ENCODE results near the gene FIS1. TPM values are rescaled to one million over a fixed set of nuclear protein-coding genes. Genes with fewer than 3 reads are reported as not detected.
"Not testable (repeated sequence)": the region's sequence is repeated elsewhere in the genome, so short reads cannot be mapped to it uniquely, and the experiment has no call there.

The FIS1 gene
- total RNA-seq, 1 donor from 2014 or later, result 219 TPM

DNA sequence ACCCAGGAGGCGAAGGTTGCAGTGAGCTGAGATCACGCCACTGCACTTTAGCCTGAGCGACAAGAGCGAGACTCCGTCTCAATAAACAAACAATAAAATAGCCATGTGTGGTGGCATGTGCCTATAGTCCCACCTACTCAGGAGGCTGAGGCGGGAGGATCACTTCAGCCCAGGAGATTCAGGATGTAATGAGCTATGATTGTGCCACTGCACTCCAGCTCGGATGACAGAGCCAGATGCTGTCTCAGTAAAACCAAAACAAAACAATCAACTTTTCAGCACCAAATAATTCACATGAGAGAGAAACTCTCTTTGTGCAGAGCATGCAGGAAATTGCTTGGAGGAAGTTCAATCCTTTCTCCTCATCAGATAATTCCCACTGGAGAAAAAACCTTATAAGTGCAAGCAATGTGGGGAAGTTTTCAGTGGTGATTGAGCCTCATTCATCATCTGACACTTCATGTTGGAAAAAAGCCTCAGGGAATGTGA lies 13.4 kb upstream of the FIS1 start:
- DNase-seq (ENCODE audit: low spot score), result no peak

DNA sequence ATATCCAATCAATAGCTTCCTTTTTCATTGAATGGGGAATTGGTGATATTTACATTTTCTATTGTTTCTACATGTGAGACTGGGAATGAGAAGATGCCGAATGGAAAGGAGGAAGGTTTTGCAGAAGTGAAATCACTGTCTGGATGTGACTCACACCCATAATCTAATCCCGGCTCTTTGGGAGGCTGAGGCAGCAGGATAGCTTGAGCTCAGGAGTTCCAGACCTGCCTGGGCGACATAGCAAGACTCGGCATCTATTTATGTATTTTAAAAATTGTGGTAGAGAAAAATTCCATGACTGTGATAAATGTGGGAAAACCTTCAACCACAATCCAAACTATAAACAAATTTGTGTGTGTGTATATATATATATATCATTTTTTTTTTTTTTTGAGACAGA lies 10.9 kb upstream of the FIS1 start:
- no peak for DNase-seq (ENCODE audit: low spot score)

GRCh38 chr7:101253199-101253598 lies 8.3 kb upstream of the FIS1 start:
- DNase-seq (ENCODE audit: low spot score), result not testable (repeated sequence)

- peak; percentile 99 for DNase-seq (ENCODE audit: low spot score)
These were observed 7.2 kb upstream of the FIS1 start for GRCh38 chr7:101251871-101252659.

GRCh38 chr7:101250324-101250723 lies 5.4 kb upstream of the FIS1 start:
- no peak for DNase-seq (ENCODE audit: low spot score)

- DNase-seq (ENCODE audit: low spot score), result no peak
These were observed 3.4 kb upstream of the FIS1 start for GRCh38 chr7:101248276-101248675.

- no peak for DNase-seq (ENCODE audit: low spot score)
These were observed 327 bp upstream of the FIS1 start for GRCh38 chr7:101245147-101245668.

DNA sequence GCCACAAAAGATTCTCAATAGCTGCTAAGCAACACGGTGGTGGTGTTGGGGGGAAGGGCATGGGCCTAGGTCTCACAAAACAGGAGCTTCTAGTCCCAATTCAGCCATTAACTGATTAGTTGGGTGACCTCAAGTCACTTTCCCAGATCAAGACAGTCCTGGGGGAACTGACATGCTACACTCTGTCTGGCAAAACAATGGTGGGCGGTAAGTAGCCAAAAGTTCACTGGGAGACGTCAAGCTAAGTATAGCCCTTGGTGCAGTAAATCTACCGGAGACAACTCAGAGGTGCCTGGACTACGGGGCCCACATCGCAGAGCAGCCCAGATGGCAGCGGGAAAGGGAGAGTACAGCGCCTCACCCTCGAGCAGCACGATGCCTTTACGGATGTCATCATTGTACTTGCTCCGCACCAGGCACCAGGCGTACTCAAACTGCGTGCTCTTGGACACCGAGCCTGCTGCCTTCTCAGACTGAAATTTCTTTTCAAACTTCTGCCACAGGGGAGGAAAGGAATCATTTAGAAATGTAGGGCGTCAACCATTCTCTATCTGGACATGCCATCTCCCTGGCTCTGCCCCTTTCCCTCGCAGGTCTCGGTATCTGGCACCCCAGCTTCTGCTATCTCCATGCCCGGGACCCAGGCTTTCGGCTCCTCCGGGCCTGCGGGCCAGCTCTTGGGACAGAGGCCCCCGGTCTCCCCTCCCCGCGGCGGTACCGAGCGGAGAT lies 1.1 kb downstream of the FIS1 start:
- peak; percentile 96 for DNase-seq (ENCODE audit: low spot score)

DNA sequence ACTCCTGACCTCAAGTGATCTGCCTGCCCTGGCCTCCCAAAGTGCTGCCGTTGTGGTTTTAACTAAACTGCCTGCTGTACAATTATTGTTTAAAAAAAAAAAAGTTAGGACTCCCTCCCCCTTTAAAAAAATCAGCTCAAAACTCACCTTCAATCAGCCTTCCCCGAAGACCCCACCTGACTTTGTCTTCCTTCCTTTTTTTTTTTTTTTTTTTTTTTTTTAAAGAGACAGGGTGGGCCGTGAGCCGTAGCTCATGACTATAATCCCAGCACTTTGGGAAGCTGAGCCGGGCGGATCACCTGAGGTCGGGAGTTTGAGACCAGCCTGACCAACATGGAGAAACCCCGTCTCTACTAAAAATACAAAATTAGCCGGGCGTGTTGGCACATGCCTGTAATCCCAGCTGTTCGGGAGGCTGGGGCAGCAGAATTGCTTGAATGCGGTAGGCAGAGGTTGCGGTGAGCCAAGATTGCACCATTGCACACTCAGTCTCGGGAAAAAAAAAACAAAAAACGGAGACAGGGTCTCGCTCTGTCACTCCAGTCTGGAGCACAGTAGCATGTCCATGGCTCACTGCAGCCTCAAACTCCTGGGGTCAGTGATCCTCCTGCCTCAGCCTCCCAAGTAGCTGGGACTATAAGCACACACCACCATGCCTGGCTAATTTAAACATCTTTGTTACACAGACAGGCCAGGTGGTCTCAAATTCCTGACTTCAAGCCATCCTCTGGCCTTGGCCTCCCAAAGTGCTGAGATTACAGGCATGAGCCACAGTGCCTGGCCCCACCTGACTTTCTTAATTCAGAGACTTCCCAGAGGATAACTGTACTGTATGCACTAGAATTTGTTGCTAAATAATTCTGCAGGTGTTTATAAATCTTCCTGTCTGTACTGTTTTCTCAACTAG lies 3.2 kb downstream of the FIS1 start:
- DNase-seq (ENCODE audit: low spot score), result no peak

DNA sequence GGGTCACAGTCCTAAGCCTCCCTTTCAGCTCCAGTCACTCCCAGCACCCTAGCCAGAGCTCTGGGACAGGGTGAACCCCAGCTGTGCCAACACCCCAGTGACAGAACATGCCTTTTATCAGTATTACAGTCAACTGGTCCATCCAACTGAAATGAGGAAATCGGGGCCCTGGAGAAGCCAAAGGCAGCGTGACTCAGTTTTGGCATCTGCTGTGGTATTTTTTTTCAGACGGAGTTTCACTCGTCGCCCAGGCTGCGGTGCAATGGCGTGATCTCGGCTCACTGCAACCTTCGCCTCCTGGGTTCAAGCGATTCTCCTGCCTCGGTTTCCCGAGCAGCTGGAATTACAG lies 3.9 kb downstream of the FIS1 start:
- DNase-seq (ENCODE audit: low spot score), result no peak

DNA sequence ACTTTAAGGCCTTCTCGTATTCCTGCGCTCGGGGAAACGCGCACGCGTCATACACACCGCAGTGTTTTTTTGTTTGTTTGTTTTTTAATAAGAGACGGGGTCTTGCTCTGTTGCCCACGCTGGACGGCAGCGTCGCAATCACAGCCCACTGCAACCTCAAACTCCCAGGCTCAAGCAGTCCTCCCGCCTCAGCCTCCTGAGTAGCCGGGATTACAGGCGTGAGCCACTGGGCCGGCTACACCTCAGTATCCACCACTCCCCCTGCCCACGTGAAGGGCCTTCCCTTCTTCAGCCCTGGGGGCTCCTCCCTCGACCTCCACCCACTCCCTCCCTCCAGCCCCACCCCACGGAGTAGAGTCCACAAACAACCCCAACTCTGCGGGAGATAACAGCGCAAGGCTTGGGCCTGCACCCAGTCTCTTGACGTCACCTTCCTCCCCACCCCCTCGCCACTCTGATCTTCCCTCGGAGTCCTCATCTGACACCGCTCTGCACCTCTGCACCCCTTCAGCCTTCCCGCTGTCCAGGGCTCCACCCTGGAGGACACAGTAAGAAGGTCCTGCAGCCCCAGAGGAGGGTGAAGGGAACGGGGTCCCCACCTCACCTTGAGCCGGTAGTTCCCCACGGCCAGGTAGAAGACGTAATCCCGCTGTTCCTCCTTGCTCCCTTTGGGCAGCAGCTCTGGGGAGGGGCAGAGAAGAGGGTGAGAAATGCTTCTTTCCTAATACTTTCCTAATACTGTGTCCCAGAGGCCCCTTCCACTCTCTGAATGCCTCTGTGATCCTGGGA lies 4.5 kb downstream of the FIS1 start:
- no peak for DNase-seq (ENCODE audit: low spot score)

- DNase-seq (ENCODE audit: low spot score), result no peak
These were observed 5.0 kb downstream of the FIS1 start for GRCh38 chr7:101239951-101240220.

DNA sequence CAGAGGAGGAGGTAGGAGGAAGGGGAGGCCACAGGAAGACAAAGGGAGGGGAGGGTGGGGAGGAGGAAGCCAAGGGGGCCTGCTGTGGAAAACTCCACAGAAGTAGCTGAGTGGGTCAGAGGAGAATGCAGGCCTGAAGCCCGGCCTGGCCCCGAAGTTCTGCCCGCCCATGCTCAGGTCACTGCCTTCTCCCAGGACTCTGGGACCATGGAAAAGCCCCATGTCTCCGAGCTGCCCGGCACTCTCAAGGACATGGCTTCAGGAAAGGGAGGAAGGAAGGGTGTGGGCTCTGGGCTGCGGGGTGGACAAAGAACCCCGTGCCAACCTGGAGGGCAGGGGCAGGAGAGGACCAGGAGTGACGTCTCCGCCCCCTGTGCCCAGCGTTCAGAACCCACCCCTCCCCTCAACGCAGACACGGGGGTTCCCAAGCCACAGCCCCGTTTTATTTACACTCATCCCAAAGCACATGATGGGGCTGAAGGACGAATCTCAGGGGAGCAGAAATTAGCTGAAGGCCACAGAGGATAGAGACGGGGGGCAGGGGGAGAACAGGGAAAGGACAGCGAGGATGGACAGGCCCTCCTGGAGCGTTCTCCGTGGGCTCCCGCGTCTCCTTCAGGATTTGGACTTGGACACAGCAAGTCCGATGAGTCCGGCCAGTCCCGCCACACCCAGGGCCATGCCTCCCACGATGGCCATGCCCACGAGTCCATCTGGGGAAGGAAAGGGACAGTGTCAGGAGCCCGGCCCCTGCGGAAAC lies 5.5 kb downstream of the FIS1 start:
- no peak for DNase-seq (ENCODE audit: low spot score)

- DNase-seq (ENCODE audit: low spot score), result no peak
These were observed 6.4 kb downstream of the FIS1 start for GRCh38 chr7:101238226-101239182.

- DNase-seq (ENCODE audit: low spot score), result no peak
These were observed 7.4 kb downstream of the FIS1 start, which contains the start of gene CLDN15 for GRCh38 chr7:101237206-101238067. TSS of gene CLDN15 (minus strand) at chr7:101237802. CDS start at chr7:101237581, 221 bp downstream.

DNA sequence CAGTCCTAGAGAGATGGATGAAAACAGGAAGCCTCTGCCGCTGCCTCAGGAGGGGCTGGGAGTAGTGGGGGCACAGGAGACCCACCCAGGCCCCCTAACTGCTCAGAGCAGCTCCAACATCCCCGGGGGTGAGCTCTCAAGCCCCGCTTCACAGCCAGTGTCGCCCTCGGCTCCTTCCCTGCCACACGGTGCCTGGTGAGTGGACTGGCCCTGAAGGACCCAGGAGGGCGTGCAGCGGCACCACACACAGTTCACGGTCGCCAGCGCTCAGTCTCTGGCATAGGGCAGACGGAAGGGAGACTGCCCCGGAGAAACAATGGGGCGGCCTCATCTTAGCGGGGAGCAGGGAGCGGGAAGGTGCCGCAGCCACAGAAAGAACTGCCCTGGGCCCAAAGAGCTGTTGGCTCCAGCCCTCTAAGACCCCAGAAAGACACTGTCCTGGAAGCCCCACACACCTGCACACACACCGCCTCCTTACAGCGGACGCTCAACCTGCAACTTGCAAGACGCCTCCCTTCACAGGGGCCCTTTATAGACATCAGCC lies 8.5 kb downstream of the FIS1 start:
- no peak for DNase-seq (ENCODE audit: low spot score)

DNA sequence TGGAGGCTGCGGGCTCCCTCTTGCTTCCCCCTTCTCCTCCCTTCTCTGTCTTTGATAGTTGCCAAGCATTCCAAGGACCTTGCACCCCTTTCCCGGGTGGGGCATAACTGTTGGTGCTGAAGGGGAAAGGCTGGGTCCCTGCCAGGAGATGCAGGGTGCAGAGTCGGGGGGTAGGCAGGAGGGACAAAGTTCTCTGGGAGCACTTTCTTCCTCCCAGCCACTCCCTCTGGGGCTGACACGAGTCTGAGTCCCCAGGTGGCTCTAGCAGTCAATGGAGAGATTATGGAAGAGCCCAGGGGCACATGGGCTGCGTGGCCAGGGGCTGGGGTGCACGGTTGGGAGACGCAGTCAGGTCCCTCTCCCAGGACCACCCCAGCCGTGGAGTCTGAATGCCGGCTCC lies 9.4 kb downstream of the FIS1 start:
- no peak for DNase-seq (ENCODE audit: low spot score)

DNA sequence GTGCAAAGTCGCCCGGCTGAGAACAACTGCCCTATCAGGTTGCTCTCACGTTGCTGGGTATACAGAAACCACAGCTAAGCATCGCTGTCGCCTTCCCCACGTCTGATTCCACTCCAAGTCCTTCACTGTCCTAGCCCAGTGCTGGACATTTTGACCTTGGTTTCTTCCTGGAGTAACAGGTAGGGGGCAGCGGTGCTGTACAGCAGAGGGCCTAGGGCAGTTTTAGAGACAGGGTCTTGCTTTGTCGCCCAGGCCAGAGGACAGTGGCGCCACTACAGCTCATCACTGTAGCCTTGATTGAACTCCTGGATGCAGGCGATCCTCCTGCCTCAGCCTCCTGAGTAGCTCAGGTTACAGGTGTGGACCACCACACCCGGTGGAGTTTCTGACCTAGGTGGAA lies 9.8 kb downstream of the FIS1 start:
- no peak for DNase-seq (ENCODE audit: low spot score)

Measured in mesenteric fat pad (tissue), 1 donor.